IMR-90 (cell line): Measurements from ENCODE around the gene TCAP. TPM values are rescaled to one million over a fixed set of nuclear protein-coding genes. Genes with fewer than 3 reads are reported as not detected.

ENCODE experiments used
- ATAC-seq: fragments of 200-7000 bp; cut with Tn5 transposase; 2 replicates; pipeline ENCODE4 v1.9.1; 2020; ENCODE audit warnings: low read depth, mild to moderate bottlenecking, moderate library complexity
- BruUV-seq: library from RNA; stranded (reverse); fragments of 400-500 nt; replicated peaks from 2 replicates; lab custom pipeline; 2021; lab: Mats Ljungman, UMichigan
- CTCF ChIA-PET: fragments of 300-600 bp; formaldehyde crosslinking; extraction: SDS; loops from one replicate; lab custom pipeline; 2021; ENCODE audit warnings: antibody characterized with exemption; lab: Yijun Ruan, JAX
- POLR2A ChIA-PET: fragments of 300-600 bp; sonication (Branson Sonifier 250); formaldehyde crosslinking; loops from one replicate; lab custom pipeline; 2022; ENCODE audit warnings: antibody characterized with exemption; ENCODE audit not compliant: unreplicated experiment; lab: Charles Lee
- DNase-seq: peaks from one replicate; pipeline ENCODE4 v3.0.0; 2013
- H2AFZ ChIP-seq: replicated peaks from 2 replicates; pipeline ENCODE3; 2013; ENCODE audit warnings: low read length, mild to moderate bottlenecking; ENCODE audit not compliant: poor library complexity
- H2AK5ac ChIP-seq: 2 replicates; pipeline ENCODE4 v1.6.1; 2013; ENCODE audit warnings: low read depth, low read length, inconsistent platforms
- H2AK9ac ChIP-seq: replicated peaks from 2 replicates; pipeline ENCODE3; 2013; ENCODE audit warnings: mild to moderate bottlenecking, low read depth, low read length, moderate library complexity; ENCODE audit not compliant: poor library complexity
- H2BK120ac ChIP-seq: 2 replicates; pipeline ENCODE4 v1.6.1; 2013; ENCODE audit warnings: low read depth, low read length, inconsistent platforms
- H2BK15ac ChIP-seq: 3 replicates; pipeline ENCODE4 v1.6.1; 2013; ENCODE audit warnings: low read depth, low read length, inconsistent platforms
- H2BK20ac ChIP-seq: 2 replicates; pipeline ENCODE4 v1.6.1; 2013; ENCODE audit warnings: low read depth, mild to moderate bottlenecking, inconsistent platforms, low read length, moderate library complexity
- H2BK5ac ChIP-seq: 2 replicates; pipeline ENCODE4 v1.6.1; 2013; ENCODE audit warnings: mild to moderate bottlenecking, low read depth, low read length, inconsistent platforms; ENCODE audit not compliant: poor library complexity, severe bottlenecking
- H3K14ac ChIP-seq: replicated peaks from 2 replicates; pipeline ENCODE4 v1.6.1; 2013; ENCODE audit warnings: low read depth, low read length, inconsistent platforms
- H3K18ac ChIP-seq: 2 replicates; pipeline ENCODE4 v1.6.1; 2013; ENCODE audit warnings: low read depth, low read length, control low read depth
- H3K23ac ChIP-seq: 2 replicates; pipeline ENCODE4 v1.6.1; 2013; ENCODE audit warnings: low read depth, low read length, inconsistent platforms
- H3K27ac ChIP-seq: 2 replicates; pipeline ENCODE4 v1.5.1; 2013; ENCODE audit warnings: mild to moderate bottlenecking, control low read depth, low read length; ENCODE audit not compliant: insufficient read depth
- H3K27me3 ChIP-seq: 2 replicates; pipeline ENCODE4 v1.6.1; 2013; ENCODE audit warnings: low read length; ENCODE audit not compliant: control insufficient read depth, insufficient read depth
- H3K36me3 ChIP-seq: 2 replicates; pipeline ENCODE4 v1.6.1; 2013; ENCODE audit warnings: low read length, mixed read lengths; ENCODE audit not compliant: control insufficient read depth, insufficient read depth
- H3K4ac ChIP-seq: 2 replicates; pipeline ENCODE4 v1.6.1; 2013; ENCODE audit warnings: low read depth, low read length, inconsistent platforms
- H3K4me1 ChIP-seq: 2 replicates; pipeline ENCODE4 v1.6.1; 2013; ENCODE audit warnings: low read length, mixed read lengths; ENCODE audit not compliant: control insufficient read depth, insufficient read depth
- H3K4me2 ChIP-seq: 2 replicates; pipeline ENCODE4 v1.6.1; 2013; ENCODE audit warnings: low read depth, mild to moderate bottlenecking, control low read depth, low read length, moderate library complexity
- H3K4me3 ChIP-seq: 2 replicates; pipeline ENCODE4 v1.5.1; 2013; ENCODE audit warnings: low read depth, mild to moderate bottlenecking, control low read depth, low read length, moderate library complexity; ENCODE audit not compliant: insufficient read depth
- H3K56ac ChIP-seq: 2 replicates; pipeline ENCODE4 v1.6.1; 2013; ENCODE audit warnings: low read length, inconsistent platforms; ENCODE audit not compliant: insufficient read depth; ENCODE audit errors: extremely low read depth
- H3K79me1 ChIP-seq, 2 experiments: 2 replicates each; pipeline ENCODE4 v1.6.1; 2013; ENCODE audit warnings: low read length in 2 of 2, inconsistent platforms in 1 of 2, low read depth in 1 of 2
- H3K9ac ChIP-seq: 2 replicates; pipeline ENCODE4 v1.6.1; 2013; ENCODE audit warnings: low read depth, low read length, control low read depth
- H3K9me1 ChIP-seq: 2 replicates; pipeline ENCODE4 v1.6.1; 2013; ENCODE audit warnings: low read length, inconsistent platforms; ENCODE audit not compliant: insufficient read depth
- H3K9me3 ChIP-seq: 2 replicates; pipeline ENCODE4 v1.6.1; 2013; ENCODE audit warnings: low read length; ENCODE audit not compliant: control insufficient read depth, insufficient read depth
- H4K20me1 ChIP-seq: 2 replicates; pipeline ENCODE4 v1.6.1; 2013; ENCODE audit warnings: low read length, inconsistent platforms; ENCODE audit not compliant: insufficient read depth
- H4K5ac ChIP-seq: 2 replicates; pipeline ENCODE4 v1.6.1; 2013; ENCODE audit warnings: mild to moderate bottlenecking, low read depth, low read length, control low read depth
- H4K8ac ChIP-seq, 2 experiments: 2 replicates each; pipeline ENCODE4 v1.6.1; 2013; ENCODE audit warnings: low read depth in 2 of 2, low read length in 2 of 2, control low read depth in 1 of 2, inconsistent platforms in 1 of 2
- H4K91ac ChIP-seq: 2 replicates; pipeline ENCODE4 v1.6.1; 2013; ENCODE audit warnings: low read depth, low read length, inconsistent platforms; ENCODE audit not compliant: insufficient read depth
- BHLHE40 ChIP-seq: fragments of 150-350 bp; IDR thresholded peaks from 2 replicates; pipeline ENCODE4 v1.6.1; 2016; ENCODE audit warnings: mild to moderate bottlenecking, low read depth, low read length
- MAFK ChIP-seq: IDR thresholded peaks from 2 replicates; pipeline ENCODE4 v1.6.1; 2012; ENCODE audit warnings: low read depth, low read length, improper control_type of control experiment
- NFE2L2 ChIP-seq: fragments of 150-350 bp; IDR thresholded peaks from 2 replicates; pipeline ENCODE4 v1.6.1; 2016; ENCODE audit warnings: low read depth, mild to moderate bottlenecking, low read length
- RAD21 ChIP-seq: IDR thresholded peaks from 2 replicates; pipeline ENCODE4 v1.6.1; 2012; ENCODE audit warnings: low read length, improper control_type of control experiment
- RCOR1 ChIP-seq: IDR thresholded peaks from 2 replicates; pipeline ENCODE4 v1.6.1; 2012; ENCODE audit warnings: mild to moderate bottlenecking, low read length, improper control_type of control experiment; ENCODE audit not compliant: insufficient replicate concordance
- SMC3 ChIP-seq: fragments of 150-350 bp; IDR thresholded peaks from 2 replicates; pipeline ENCODE4 v1.6.1; 2016; ENCODE audit warnings: low read depth, mild to moderate bottlenecking, antibody characterized with exemption, low read length, moderate library complexity
- WGBS, 2 experiments: methylation state at CpG; one replicate each; pipeline versions ENCODE4 v1.1.5 to v1.1.7; 2013; ENCODE audit warnings: missing lambda C conversion rate in 2 of 2; ENCODE audit not compliant: insufficient read length in 1 of 2; ENCODE audit errors: extremely low coverage in 2 of 2; 5-methylcytosine and 5-hydroxymethylcytosine counted together
- dilution Hi-C: fragments of 300-500 bp; cut with HindIII; formaldehyde crosslinking; loops from one replicate; pipeline ENCODE4 v1.14.3; 2018; ENCODE audit warnings: low sequenced_read_pairs; ENCODE audit not compliant: unreplicated experiment
- in situ Hi-C: fragments of 300-500 bp; cut with MboI; formaldehyde crosslinking; loops from 3 replicates; pipeline ENCODE4 v1.14.3; 2019; ENCODE audit warnings: low sequenced_read_pairs, inconsistent platforms, mixed read lengths
- intact Hi-C: fragments of 100-400 bp; cut with micrococcal nuclease; formaldehyde crosslinking; loops from 2 replicates; pipeline ENCODE4 v1.10.0; 2022
- polyA plus RNA-seq, 3 experiments: library from polyadenylated mRNA; depleted of rRNA; stranded (reverse); fragments of >200 nt; gene quantifications; 2 replicates each; pipeline ENCODE4 v1.2.3, GENCODE V29; 2012; ENCODE audit warnings: low replicate concordance in 1 of 3
- total RNA-seq: library from RNA; depleted of rRNA; stranded (reverse); fragments of >200 nt; gene quantifications from 2 replicates; pipeline ENCODE4 v1.2.3, GENCODE V29; 2012

The TCAP gene
- total and polyA plus RNA-seq, 2 of the 4 experiments (the other 2 are of a cell fraction): under 0.01 to 0.21 TPM

DNA sequence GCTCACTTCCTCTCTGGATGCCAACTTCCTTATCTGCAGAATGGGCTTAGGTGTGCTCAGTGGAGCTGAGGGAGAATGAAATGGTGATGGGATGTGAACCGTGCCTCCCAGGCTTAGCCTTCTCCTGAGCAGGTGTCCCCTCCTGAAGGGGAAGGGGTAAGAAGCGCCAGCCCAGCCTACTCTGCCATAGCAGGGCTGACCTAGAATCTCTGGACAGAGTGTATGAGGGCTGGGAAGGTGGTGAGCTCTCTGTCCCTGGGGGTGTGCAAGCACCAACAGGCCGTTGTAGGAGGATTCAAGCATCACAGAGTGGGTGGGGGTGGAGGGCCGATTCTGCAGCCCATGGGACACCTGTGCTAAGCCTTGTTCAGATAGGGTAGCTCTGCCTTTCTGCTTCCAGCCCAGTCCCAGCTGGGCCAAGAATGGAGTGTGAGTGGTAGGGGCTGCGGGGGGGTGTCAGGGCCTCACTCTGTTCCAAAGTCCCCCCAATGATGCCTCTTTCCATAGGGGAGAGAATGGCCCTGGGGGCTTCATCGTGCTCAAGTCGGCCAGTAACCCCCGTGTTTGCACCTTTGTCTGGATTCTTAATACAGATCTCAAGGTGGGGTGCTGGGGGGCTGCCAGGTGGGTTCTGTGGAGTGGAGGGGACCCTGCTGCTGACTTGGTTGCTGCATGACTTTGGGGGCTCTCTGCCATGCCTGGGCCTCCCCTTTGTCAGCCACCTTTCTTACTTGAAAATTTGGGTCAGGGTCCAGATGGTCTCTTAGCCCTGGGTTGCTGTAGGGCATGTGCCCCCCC is 3.2 kb upstream of the TCAP start (continued):
- no peak for TF ChIP-seq NFE2L2

DNA sequence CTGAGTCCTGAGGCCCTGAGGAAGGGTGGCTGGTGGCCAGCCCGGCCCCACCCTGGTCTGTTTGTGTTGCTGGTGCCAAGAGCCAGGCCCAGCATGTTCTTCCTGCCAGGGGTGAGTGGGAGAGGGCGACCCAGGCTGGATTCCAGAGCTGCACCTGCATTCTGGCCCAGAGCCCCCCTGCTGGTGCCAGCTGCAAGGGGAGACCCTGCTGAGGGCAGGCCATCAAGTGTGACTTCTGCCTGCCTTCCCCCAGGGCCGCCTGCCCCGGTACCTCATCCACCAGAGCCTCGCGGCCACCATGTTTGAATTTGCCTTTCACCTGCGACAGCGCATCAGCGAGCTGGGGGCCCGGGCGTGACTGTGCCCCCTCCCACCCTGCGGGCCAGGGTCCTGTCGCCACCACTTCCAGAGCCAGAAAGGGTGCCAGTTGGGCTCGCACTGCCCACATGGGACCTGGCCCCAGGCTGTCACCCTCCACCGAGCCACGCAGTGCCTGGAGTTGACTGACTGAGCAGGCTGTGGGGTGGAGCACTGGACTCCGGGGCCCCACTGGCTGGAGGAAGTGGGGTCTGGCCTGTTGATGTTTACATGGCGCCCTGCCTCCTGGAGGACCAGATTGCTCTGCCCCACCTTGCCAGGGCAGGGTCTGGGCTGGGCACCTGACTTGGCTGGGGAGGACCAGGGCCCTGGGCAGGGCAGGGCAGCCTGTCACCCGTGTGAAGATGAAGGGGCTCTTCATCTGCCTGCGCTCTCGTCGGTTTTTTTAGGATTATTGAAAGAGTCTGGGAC is 2.4 kb upstream of the TCAP start:
- peaks cover 9% of the 10 kb centered on the region; the same call in 1 of the 2 replicates for H3K27me3 ChIP-seq
- H2AFZ ChIP-seq: peak overlapping the region; percentile 51
- no peak overlapping the region for H3K56ac ChIP-seq
- H3K23ac ChIP-seq: no peak overlapping the region
- H3K9ac ChIP-seq: no peak overlapping the region
- H2BK15ac ChIP-seq: no peak overlapping the region
- H2BK20ac ChIP-seq: no peak overlapping the region
- H4K20me1 ChIP-seq: no peaks in the 10 kb centered on the region; the same call in none of the 2 replicates
- CTCF ChIA-PET: no interaction called here
- H2AK5ac ChIP-seq: no peak overlapping the region
- H4K91ac ChIP-seq: no peak overlapping the region
- H3K4ac ChIP-seq: no peak overlapping the region
- no peak overlapping the region for H3K27ac ChIP-seq
- no CpG with 5 or more reads among the region's 22 CpGs for WGBS, 2 experiments
- H3K9me1 ChIP-seq: no peaks in the 10 kb centered on the region
- no peak for DNase-seq
- no peak for ATAC-seq
- no peak overlapping the region for H3K4me3 ChIP-seq
- dilution Hi-C loops (no loop called here), intact Hi-C loops (no loop called here), in situ Hi-C loops (no loop called here)
- POLR2A ChIA-PET: no interaction called here
- H3K36me3 ChIP-seq: peaks cover 37% of the 10 kb centered on the region
- no peaks in the 10 kb centered on the region for H3K79me1 ChIP-seq
- H3K14ac ChIP-seq: no peak overlapping the region
- H4K8ac ChIP-seq: no peak overlapping the region
- H2AK9ac ChIP-seq: peak overlapping the region; percentile 33
- no peak overlapping the region for H3K4me2 ChIP-seq
- BruUV-seq: no TSS peak
- peaks cover 4% of the 10 kb centered on the region; the same call in 1 of the 2 replicates for H3K4me1 ChIP-seq
- TF ChIP-seq BHLHE40: no peak
- TF ChIP-seq MAFK: no peak
- TF ChIP-seq SMC3: no peak
- no peak for TF ChIP-seq RCOR1
- no peak for TF ChIP-seq RAD21
- H2BK120ac ChIP-seq: no peak overlapping the region
- H3K18ac ChIP-seq: no peak overlapping the region
- no peaks in the 10 kb centered on the region for H3K9me3 ChIP-seq
- no peak overlapping the region for H4K5ac ChIP-seq
- H2BK5ac ChIP-seq: no peak overlapping the region
